GM18526 (cell line): Measurements from ENCODE around the gene HAGHL.

Source experiments
- POLR2A ChIP-seq: IDR thresholded peaks from 3 replicates; pipeline ENCODE4 v1.6.1; 2011; ENCODE audit not compliant: insufficient read length; ENCODE audit errors: extremely low read depth

The HAGHL gene

GRCh38 chr16:747978-748746, 21.3 kb downstream of the HAGHL start:
- no peak for TF ChIP-seq POLR2A

GRCh38 chr16:749010-749409, 22.1 kb downstream of the HAGHL start:
- TF ChIP-seq POLR2A: no peak

GRCh38 chr16:750485-750884, 23.6 kb downstream of the HAGHL start:
- no peak for TF ChIP-seq POLR2A

GRCh38 chr16:751152-752006, 24.5 kb downstream of the HAGHL start:
- TF ChIP-seq POLR2A: no peak

- TF ChIP-seq POLR2A: no peak
These were observed 25.1 kb downstream of the HAGHL start for GRCh38 chr16:752007-752312.

GRCh38 chr16:754656-755055, 27.8 kb downstream of the HAGHL start:
- TF ChIP-seq POLR2A: no peak

GRCh38 chr16:756428-756827, 29.5 kb downstream of the HAGHL start:
- TF ChIP-seq POLR2A: no peak

- TF ChIP-seq POLR2A: no peak
These were observed 32.4 kb downstream of the HAGHL start for GRCh38 chr16:759110-759910.

GRCh38 chr16:760065-760464, 33.2 kb downstream of the HAGHL start:
- no peak for TF ChIP-seq POLR2A

- TF ChIP-seq POLR2A: no peak
These were observed 33.8 kb downstream of the HAGHL start, which contains the start of gene MSLN for GRCh38 chr16:760545-761343. Gene MSLN (plus strand): TSS chr16:760734. CDS start chr16:762681, 1,947 bp downstream.

GRCh38 chr16:761625-762513, 35.0 kb downstream of the HAGHL start:
- TF ChIP-seq POLR2A: no peak

GRCh38 chr16:762595-763268, 35.8 kb downstream of the HAGHL start:
- TF ChIP-seq POLR2A: no peak
